Stimulated activated CD4-positive, alpha-beta T cell treated with anti-CD3 and anti-CD28 coated beads, Interleukin-1b, Interleukin-23, amount 100 ng/mL, for 48 hours (primary cell): ENCODE measurements around the gene GAB2.
"Not testable (repeated sequence)": the region's sequence is repeated elsewhere in the genome, so short reads cannot be mapped to it uniquely, and the experiment has no call there.

Source experiments
- DNase-seq: peaks from one replicate; pipeline ENCODE4 v3.0.0-alpha.2; 2020

GAB2 gene

DNA sequence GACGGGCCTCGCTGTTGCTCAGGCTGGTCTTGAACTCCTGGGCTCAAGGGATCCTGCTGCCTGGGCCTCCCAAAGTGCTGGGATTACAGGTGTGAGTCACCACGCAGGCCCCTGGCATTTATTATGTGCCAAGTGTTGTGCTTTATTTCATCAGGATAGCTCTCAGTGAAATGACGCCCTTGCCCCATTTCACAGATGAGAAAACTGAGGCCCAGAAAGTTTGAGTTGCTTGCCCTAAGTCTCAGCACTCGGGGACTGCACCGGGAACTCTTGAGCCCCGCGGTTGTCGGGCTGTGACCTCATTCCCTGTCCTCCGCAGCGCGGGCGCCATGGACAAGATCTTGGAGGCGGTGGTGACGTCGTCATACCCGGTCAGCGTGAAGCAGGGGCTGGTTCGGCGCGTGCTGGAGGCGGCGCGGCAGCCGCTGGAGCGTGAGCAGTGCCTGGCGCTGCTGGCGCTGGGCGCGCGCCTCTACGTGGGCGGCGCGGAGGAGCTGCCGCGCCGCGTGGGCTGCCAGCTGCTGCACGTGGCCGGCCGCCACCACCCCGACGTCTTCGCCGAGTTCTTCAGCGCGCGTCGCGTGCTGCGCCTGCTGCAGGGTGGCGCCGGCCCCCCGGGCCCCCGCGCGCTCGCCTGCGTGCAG is 221.6 kb downstream of the GAB2 start:
- no peak for DNase-seq

- DNase-seq = no peak
Observed at GRCh38 chr11:78194490-78194889, 223.1 kb downstream of the GAB2 start.

- DNase-seq = no peak
Observed at GRCh38 chr11:78193806-78194205, 223.8 kb downstream of the GAB2 start.

- peak; percentile 29 for DNase-seq
Observed at GRCh38 chr11:78192911-78193351, 224.7 kb downstream of the GAB2 start.

DNA sequence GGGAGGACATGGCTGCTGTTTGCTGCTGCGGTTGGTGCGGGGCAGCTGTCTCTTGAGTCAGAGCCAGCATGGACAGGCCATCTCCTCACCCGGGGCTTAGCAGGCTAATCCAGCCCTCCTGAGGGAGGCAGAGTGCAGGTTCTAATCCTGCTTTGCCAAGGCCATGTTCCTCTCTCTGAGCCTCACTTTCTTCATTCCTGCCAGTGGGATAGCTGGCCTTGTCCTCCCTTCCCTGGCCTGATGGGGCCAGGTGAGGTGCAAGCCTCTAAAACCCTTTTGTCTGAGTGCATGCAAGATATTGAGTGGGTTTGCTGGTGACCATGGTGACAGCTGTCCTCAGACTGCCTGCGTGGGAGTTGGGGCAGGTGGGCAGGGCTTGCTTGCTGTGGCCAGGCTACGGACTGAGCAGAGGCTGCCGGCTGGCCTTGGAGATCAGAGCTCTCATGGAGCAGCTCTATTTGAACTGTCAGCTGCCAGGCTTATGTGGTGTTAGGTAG is 225.3 kb downstream of the GAB2 start:
- DNase-seq = no peak

DNA sequence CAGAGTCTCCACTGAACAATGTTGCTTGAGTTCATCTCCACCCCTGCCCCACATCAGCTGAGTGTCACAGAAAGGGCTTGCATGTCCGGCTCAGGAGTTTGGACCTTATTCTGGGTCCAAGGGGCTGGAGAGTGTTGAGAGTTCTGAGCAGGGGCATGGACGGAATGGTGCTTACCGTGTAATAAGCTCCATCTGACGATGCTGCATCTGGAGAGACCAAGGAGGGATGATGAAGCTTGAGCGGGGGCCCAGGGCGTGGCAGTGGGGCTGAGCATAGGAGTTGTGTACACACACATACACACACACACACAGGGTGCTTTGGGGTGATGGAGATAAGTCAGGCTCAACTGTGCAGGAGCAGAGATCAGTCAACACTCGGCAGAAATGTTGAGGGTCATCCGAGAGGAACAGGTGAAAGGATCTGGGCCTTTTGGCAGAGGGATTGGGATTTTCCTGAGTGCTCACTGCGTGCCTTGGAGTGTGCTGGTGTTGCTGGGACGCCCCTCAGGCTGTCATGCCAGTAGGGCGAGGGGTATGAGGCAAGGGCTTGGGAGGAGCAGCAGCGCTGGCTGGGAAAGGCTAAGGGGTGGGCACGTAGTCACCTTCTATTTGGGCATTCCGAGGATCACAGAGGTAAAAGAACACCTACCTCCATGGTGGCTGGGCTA is 226.6 kb downstream of the GAB2 start:
- no peak for DNase-seq

DNA sequence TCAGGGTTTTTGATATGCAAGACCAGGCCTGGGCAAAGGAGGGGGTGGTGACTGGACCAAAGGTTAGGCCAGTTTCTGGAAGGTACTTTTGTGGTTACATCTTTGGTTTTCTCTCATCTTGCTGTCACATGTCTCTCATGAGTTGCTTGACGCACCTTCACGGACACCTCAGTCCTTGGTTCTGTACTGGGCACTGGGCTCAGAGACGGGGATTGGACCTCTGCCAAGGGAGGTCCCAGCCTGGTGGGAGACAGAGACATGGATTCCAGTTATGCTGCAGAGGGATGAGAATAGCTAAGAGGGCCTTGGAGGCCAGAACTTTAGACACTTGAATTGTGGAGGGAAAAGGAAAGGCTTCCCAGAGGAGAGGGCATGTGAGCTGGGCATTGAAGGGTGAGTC is 227.2 kb downstream of the GAB2 start:
- DNase-seq = no peak

DNA sequence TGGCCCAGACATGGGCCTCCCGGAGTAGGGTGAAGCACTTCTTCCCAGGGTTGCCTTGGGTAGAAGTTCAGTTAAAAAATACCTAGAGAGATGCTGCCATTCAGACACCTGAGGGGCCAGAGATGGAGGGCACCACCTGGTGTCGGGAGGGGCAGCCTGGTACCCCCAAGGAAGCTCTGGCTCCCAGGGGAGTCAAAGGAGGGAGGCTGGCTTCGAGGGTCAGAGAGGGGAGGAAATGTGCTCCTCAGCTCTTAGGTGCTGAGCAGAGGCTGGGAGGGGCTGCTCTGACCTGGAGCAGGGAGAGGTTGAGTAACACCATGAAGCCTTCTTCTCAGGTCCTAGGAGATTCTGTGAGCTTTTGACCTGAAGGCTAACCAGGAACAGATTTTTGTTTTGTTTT is 227.8 kb downstream of the GAB2 start:
- no peak for DNase-seq

- no peak for DNase-seq
Observed at GRCh38 chr11:78189174-78189724, 228.4 kb downstream of the GAB2 start.

DNA sequence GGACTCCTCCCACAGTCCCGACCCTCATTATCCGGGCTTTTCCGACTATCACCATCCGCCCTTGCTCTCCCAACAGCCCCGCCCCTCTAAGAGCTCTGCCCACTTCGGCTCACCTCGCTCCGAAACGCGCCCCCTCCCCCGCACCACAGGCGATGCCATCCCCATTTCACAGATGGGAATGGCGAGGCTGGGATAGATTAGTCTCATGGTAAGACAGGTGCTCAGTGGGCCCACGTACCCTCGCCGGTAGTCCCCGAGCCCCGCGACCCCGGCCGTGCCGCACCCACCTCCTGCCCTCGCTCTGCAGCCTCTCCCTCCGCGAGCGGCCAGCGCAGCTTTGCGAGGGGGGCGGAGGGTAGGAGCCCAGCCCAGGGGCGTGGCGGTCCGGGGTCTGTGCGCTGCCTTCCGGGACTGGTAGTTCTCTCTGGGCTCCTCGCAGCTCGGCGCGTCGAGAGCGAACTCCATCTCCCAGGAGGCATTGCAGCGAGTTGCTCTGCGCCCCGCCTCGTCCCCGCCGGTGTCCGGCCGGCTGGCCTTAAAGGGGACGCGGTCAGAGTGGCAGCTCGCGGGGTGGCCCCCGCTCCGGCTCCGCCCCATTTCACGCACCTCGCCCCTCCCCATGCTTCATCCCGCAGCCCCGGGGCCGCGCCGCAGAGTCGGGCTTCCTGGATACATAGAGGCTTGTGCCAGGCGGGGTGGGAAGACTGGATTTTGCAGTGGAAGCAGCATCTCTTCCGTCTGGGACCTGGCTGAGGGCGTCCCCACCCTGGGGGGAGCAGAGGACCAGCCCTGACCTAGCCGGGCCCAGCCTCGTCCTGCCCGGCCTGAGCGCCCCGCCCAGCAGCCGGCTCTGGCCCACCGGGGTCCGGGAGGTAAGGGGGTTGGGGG is 229.1 kb downstream of the GAB2 start, which contains the start of the genes KCTD21 and USP35:
TSS of gene KCTD21 (minus strand) at position 341 of the 888 bp plus-strand sequence. CDS start 14,072 bp downstream, outside the sequence.
TSS of gene USP35 (plus strand) at position 634 of the 888 bp plus-strand sequence. CDS start 7,327 bp downstream, outside the sequence.
- DNase-seq = peak; percentile 93

GRCh38 chr11:78187366-78188285 is 230.0 kb downstream of the GAB2 start:
- DNase-seq = peak; percentile 88

GRCh38 chr11:78181185-78181584 is 236.4 kb downstream of the GAB2 start:
- DNase-seq = no peak

DNA sequence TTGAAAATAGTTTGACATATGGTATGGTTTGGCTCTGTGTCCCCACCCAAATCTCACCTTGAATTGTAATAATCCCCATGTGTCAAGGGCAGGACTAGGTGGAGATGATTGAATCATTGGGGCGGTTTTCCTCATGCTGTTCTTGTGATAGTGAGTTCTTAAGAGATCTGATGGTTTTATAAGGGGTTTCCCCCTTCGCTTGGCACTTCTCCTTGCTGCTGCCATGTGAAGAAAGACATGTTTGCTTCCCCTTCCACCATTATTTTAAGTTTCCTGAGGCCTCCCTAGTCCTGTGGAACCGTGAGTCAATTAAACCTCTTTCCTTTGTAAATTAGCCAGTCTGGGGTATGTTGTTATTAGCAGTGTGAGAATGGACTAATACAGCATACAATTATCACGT is 236.9 kb downstream of the GAB2 start:
- DNase-seq = no peak

GRCh38 chr11:78179459-78180071 is 238.1 kb downstream of the GAB2 start:
- DNase-seq = no peak

DNA sequence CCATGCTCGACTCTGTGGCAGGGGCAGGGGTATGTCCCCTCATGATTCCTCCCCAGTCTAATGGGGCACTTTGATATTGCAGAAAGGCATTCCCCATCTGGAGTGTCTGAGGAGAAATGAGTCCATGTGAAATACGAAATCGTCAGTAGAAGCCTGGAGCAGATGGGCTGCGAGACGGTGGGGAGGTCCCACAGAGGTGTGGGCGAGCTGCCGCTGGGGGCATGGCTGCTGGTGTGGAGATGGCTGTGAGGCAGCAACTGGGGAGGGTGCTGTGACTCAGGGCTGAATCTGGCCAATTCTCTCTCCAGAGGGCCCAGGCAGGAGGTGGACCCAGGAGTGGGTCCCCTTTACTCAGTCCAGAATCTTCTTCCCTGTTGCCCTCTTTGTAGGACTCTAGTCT is 240.4 kb downstream of the GAB2 start:
- DNase-seq = no peak

DNA sequence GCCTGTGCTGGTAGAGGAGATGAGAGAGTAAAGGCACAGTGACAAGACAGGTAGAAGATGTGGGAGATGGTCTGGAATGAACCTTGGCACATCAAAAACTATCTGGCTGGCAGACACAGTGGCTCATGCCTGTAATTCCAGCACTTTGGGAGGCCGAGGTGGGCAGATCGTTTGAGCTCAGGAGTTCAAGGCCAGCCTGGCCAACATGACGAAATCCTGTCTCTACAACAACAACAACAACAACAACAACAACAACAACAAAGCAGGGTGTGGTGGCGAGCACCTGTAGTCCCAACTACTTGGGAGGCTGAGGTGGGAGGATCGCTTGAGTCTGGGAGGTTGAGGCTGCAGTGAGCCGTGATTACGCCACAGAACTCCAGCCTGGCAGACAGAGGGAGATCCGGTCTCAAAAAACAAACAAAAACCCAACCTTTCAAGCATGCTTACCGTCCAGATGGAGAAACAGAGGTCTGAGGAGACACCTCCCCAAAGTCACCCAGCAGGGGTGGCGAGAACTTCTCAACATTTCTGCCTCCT is 240.9 kb downstream of the GAB2 start:
- DNase-seq = no peak

- not testable (repeated sequence) for DNase-seq
Observed at GRCh38 chr11:78175862-78176261, 241.8 kb downstream of the GAB2 start.

- no peak for DNase-seq
Observed at GRCh38 chr11:78171951-78172350, 245.7 kb downstream of the GAB2 start.

GRCh38 chr11:78170874-78171549 is 246.6 kb downstream of the GAB2 start:
- DNase-seq = no peak

GRCh38 chr11:78170413-78170812 is 247.2 kb downstream of the GAB2 start:
- DNase-seq = no peak
